Measurements from ENCODE around the gene CTNNA3. TPM values are rescaled to one million over a fixed set of nuclear protein-coding genes. Genes with fewer than 3 reads are reported as not detected.

The CTNNA3 gene
- total and polyA plus RNA-seq, 5 experiments from 2014 or later: not detected

- DNase-seq (no peak), ATAC-seq (no peak)
- POLR2A ChIA-PET: no interaction called here
- no peaks in the 10 kb centered on the region for H3K36me3 Mint-ChIP-seq
- no peaks in the 10 kb centered on the region for H3K27me3 Mint-ChIP-seq
- no peak overlapping the region for H3K4me3 Mint-ChIP-seq
- H3K4me1 Mint-ChIP-seq: no peaks in the 10 kb centered on the region
- peaks cover 0 to 10% (median 2%) of the 10 kb centered on the region in 9 donors for H3K9me3 Mint-ChIP-seq
- no peak overlapping the region for H3K27ac Mint-ChIP-seq
Observed at GRCh38 chr10:66748217-66748616, 947.8 kb downstream of the CTNNA3 start.

GRCh38 chr10:66747451-66747850, 948.5 kb downstream of the CTNNA3 start:
- Mint-ChIP-seq H3K27ac (no peak overlapping the region), H3K36me3 (no peaks in the 10 kb centered on the region), H3K27me3 (no peaks in the 10 kb centered on the region), H3K4me1 (no peaks in the 10 kb centered on the region), H3K9me3 (peaks cover 0 to 10% (median 5%) of the 10 kb centered on the region in 9 donors), H3K4me3 (no peak overlapping the region)
- DNase-seq: no peak
- no peak for ATAC-seq
- POLR2A ChIA-PET: no interaction called here

- Mint-ChIP-seq H3K36me3 (no peaks in the 10 kb centered on the region), H3K27ac (no peak overlapping the region), H3K27me3 (no peaks in the 10 kb centered on the region), H3K9me3 (peaks cover 0 to 10% (median 5%) of the 10 kb centered on the region in 9 donors), H3K4me1 (no peaks in the 10 kb centered on the region), H3K4me3 (no peak overlapping the region)
- POLR2A ChIA-PET: no interaction called here
- no peak for DNase-seq
- no peak for ATAC-seq
Observed at GRCh38 chr10:66746711-66747110, 949.3 kb downstream of the CTNNA3 start.

DNA sequence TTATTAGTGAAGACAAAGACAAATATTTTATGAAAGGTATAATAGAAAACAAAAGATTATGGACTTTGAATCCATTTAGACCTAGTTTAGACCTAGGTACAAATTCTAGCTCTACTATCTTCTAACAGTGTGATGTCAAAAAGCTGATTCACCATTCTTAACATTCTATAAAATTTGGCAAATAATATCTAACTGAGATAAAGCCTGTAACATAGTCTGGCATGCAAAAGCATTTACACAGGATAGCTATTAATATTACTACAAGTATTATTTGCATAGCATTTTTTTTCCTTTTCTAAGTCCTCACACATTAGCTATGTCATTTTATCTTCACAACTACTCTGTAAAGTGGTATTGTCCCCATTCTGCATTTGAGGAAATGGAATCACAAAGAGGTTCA, 949.7 kb downstream of the CTNNA3 start:
- ATAC-seq (no peak), DNase-seq (no peak)
- peaks cover 0 to 10% (median 5%) of the 10 kb centered on the region in 9 donors for H3K9me3 Mint-ChIP-seq
- POLR2A ChIA-PET: no interaction called here
- H3K27me3 Mint-ChIP-seq: no peaks in the 10 kb centered on the region
- H3K36me3 Mint-ChIP-seq: no peaks in the 10 kb centered on the region
- H3K27ac Mint-ChIP-seq: no peak overlapping the region
- no peaks in the 10 kb centered on the region for H3K4me1 Mint-ChIP-seq
- H3K4me3 Mint-ChIP-seq: no peak overlapping the region

GRCh38 chr10:66744915-66745314, 951.1 kb downstream of the CTNNA3 start:
- Mint-ChIP-seq H3K36me3 (no peaks in the 10 kb centered on the region), H3K4me3 (no peak overlapping the region), H3K27ac (no peak overlapping the region), H3K9me3 (peaks cover 0 to 10% (median 5%) of the 10 kb centered on the region in 9 donors), H3K27me3 (no peaks in the 10 kb centered on the region), H3K4me1 (no peaks in the 10 kb centered on the region)
- POLR2A ChIA-PET: no interaction called here
- no peak for ATAC-seq
- no peak for DNase-seq

DNA sequence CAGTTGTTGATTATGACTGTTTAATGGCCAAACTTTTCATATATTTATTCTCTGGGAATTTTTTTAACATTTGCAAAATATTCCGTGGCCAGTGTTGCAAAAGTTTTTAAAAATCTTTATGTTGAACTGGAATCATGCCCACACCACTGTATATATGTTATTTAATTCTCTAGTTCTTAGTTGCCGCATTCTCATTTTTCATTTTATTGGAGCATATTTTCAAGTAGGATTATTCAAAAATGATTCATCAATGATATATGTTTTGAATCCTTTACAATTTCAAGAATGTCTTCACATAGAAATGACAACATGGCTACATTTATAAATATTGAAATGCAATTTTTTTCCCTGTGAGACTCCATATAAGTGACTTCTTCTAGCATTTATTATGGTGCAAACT, 958.8 kb downstream of the CTNNA3 start:
- H3K36me3 Mint-ChIP-seq: no peaks in the 10 kb centered on the region
- H3K4me1 Mint-ChIP-seq: no peaks in the 10 kb centered on the region
- POLR2A ChIA-PET: no interaction called here
- no peak for ATAC-seq
- H3K4me3 Mint-ChIP-seq: no peak overlapping the region
- H3K27me3 Mint-ChIP-seq: no peaks in the 10 kb centered on the region
- no peak for DNase-seq
- H3K27ac Mint-ChIP-seq: no peak overlapping the region
- H3K9me3 Mint-ChIP-seq: peaks cover 0 to 5% (median 2%) of the 10 kb centered on the region in 9 donors

DNA sequence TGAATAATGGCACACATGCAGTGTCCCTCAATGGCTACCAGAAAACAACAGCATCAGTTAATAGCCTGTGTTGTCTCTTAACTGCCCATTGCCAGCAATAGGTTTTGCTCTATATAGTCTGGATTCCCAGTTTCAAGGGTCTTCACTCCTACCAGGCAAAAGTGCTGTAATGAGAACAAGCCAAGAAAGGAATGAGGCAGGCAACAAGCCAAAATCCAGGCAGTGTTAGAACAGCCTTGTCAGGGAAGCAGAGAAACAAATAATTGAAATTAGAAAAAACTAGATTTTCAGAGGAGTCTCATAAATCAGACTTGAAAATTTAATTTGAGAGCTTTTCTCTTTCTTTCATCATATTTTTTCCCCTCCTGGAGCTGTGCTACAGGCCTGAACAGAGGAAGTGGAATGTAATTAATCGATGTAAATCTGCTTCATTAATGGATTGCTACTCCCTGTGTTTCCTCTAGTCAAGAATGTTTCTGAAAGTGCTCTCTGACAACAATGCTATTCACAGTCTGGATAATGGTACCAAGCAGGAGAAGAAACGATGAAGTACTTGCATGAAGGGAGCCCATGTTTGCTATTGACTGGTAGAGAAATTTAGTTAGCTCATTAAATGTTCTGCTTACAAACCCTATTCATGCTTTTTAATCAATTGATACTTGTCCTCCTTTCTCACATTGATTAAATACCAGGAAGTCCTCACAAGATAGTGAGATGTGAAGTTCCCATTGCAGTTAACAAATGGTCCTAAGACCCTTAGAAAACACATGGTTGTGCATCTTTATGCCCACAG, 972.2 kb downstream of the CTNNA3 start:
- POLR2A ChIA-PET: no interaction called here
- no peaks in the 10 kb centered on the region for H3K27me3 Mint-ChIP-seq

DNA sequence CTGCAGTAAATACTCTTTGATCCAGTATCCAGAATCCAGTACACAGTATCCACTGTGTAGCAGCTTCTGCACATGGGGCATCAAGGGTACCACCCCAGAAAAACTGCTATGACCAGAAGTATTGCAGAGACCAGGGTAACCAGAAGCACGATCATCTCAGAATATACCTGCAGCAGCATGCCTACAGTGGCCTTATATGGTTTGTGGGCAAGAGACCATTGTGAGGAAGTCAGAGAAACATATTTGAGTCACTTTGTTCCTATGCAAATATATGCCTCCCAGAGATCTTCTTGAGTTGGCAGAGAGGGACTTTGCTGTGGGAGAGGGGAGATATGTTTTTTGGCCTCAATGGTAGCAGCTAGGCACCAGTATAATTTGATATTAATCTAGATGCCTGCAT, 976.5 kb downstream of the CTNNA3 start:
- ATAC-seq: no peak
- Mint-ChIP-seq H3K4me1 (no peaks in the 10 kb centered on the region), H3K27me3 (no peaks in the 10 kb centered on the region), H3K4me3 (no peak overlapping the region), H3K27ac (no peak overlapping the region), H3K36me3 (no peaks in the 10 kb centered on the region), H3K9me3 (peaks cover 0 to 9% (median 2%) of the 10 kb centered on the region in 9 donors)
- DNase-seq: no peak
- POLR2A ChIA-PET: no interaction called here

More for the DNA sequence above, 972.2 kb downstream of the CTNNA3 start:
- Mint-ChIP-seq H3K4me1 (no peaks in the 10 kb centered on the region), H3K36me3 (no peaks in the 10 kb centered on the region), H3K4me3 (no peak overlapping the region), H3K9me3 (peaks cover 0 to 8% (median 0%) of the 10 kb centered on the region in 9 donors), H3K27ac (no peak overlapping the region)
- ATAC-seq (no peak), DNase-seq (no peak)

- Mint-ChIP-seq H3K36me3 (no peaks in the 10 kb centered on the region), H3K4me1 (no peaks in the 10 kb centered on the region), H3K27me3 (no peaks in the 10 kb centered on the region), H3K9me3 (peaks cover 0 to 9% (median 2%) of the 10 kb centered on the region in 9 donors), H3K27ac (no peak overlapping the region), H3K4me3 (no peak overlapping the region)
- POLR2A ChIA-PET: no interaction called here
- no peak for DNase-seq
- ATAC-seq: no peak
Observed at GRCh38 chr10:66717231-66717981, 978.6 kb downstream of the CTNNA3 start.

DNA sequence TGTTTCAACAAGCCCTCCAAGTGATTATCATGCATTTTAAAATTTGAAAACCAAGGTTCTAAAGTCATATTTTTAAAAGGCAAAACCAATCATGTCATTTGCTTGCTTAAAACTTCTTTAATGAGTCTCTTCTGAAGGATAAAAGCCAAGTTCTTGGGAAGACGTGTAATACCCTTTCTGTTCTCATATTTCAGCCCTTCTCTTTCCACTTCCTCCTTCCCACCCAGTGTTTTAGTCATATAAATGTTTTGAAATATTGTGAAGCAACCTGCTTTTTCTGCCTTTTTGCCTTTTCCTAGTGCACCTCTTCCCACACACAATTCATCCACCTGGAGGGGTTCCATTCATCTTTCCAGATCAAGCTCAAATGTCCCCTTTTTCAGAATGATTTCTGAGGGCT, 981.3 kb downstream of the CTNNA3 start:
- POLR2A ChIA-PET: no interaction called here
- ATAC-seq: no peak
- Mint-ChIP-seq H3K4me1 (no peaks in the 10 kb centered on the region), H3K36me3 (no peaks in the 10 kb centered on the region), H3K9me3 (peaks cover 0 to 9% (median 2%) of the 10 kb centered on the region in 9 donors), H3K27me3 (no peaks in the 10 kb centered on the region), H3K4me3 (no peak overlapping the region), H3K27ac (no peak overlapping the region)
- DNase-seq: no peak

GRCh38 chr10:66713387-66713786, 982.6 kb downstream of the CTNNA3 start:
- DNase-seq (no peak), ATAC-seq (no peak)
- Mint-ChIP-seq H3K36me3 (no peaks in the 10 kb centered on the region), H3K27me3 (no peaks in the 10 kb centered on the region), H3K9me3 (peaks cover 0 to 3% (median 0%) of the 10 kb centered on the region in 9 donors), H3K4me3 (no peak overlapping the region), H3K4me1 (no peaks in the 10 kb centered on the region), H3K27ac (no peak overlapping the region)
- POLR2A ChIA-PET: no interaction called here

DNA sequence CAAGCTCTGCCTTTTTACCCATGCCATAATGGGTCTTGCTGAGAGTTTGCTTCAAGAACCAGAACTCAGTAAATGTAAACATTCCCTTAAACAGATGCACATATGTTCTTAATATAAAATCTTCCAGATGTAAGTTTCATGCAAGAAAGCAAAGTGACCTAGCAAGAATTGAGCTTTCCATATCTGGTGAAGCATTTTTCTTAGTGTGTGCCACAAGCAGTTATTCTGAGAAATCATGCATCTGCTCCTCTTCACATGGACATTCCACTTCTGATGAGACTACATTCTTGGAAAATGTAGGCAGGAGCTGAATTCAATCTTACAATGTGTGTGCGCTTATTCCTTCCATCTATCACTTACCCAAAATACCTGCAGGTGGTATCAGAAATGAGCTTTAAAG, 997.9 kb downstream of the CTNNA3 start:
- POLR2A ChIA-PET: no interaction called here
- H3K4me3 Mint-ChIP-seq: no peak overlapping the region
- H3K36me3 Mint-ChIP-seq: no peaks in the 10 kb centered on the region
- no peak for DNase-seq
- H3K27me3 Mint-ChIP-seq: no peaks in the 10 kb centered on the region
- no peak for ATAC-seq
- H3K27ac Mint-ChIP-seq: no peak overlapping the region
- no peaks in the 10 kb centered on the region for H3K4me1 Mint-ChIP-seq
- peaks cover 0 to 15% (median 2%) of the 10 kb centered on the region in 9 donors for H3K9me3 Mint-ChIP-seq

DNA sequence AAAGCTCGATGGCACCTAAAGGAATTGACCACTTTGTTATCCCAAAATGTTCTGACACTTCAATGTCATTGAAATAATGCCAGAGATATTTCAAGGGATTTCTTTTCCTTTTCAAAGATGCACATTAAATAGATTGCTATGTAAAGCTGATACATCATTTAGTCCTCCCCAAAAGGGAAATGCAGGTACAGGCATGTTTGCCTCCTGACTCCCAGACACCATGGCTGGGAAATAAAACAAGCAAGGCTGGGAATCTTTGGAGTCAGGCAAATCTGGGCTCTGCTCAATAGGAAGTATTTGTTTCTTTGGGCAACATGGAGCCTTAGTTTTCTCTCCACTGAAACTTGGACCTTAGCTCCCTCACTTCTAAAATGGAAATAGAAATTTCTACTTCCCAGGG, 1000.9 kb downstream of the CTNNA3 start:
- Mint-ChIP-seq H3K27ac (no peak overlapping the region), H3K27me3 (no peaks in the 10 kb centered on the region), H3K4me1 (no peaks in the 10 kb centered on the region), H3K4me3 (no peak overlapping the region), H3K9me3 (peaks cover 0 to 18% (median 0%) of the 10 kb centered on the region in 9 donors), H3K36me3 (no peaks in the 10 kb centered on the region)
- ATAC-seq (no peak), DNase-seq (no peak)
- POLR2A ChIA-PET: no interaction called here

Data from naive thymus-derived CD8-positive, alpha-beta T cell (primary cell).